Panc1 (cell line): ENCODE data around the gene PORCN. TPM values are rescaled to one million over a fixed set of nuclear protein-coding genes. Genes with fewer than 3 reads are reported as not detected.

Source experiments
- ATAC-seq: fragments of 200-7000 bp; cut with Tn5 transposase; 2 replicates; pipeline ENCODE4 v1.9.1; 2020; ENCODE audit warnings: mild to moderate bottlenecking, moderate library complexity
- BruUV-seq: library from RNA; stranded (reverse); fragments of 400-500 nt; replicated peaks from 2 replicates; lab custom pipeline; 2021; lab: Mats Ljungman, UMichigan
- CTCF ChIA-PET: fragments of 300-600 bp; sonication (Branson Sonifier 250); formaldehyde crosslinking; loops from one replicate; lab custom pipeline; 2022; ENCODE audit warnings: antibody characterized with exemption; lab: Charles Lee
- POLR2A ChIA-PET: fragments of 300-600 bp; sonication (Branson Sonifier 250); formaldehyde crosslinking; loops from one replicate; lab custom pipeline; 2022; ENCODE audit warnings: antibody characterized with exemption; lab: Charles Lee
- DNase-seq: peaks from one replicate; pipeline ENCODE4 v3.0.0-alpha.2; 2010; ENCODE audit warnings: low read depth, low spot score
- H3K27ac ChIP-seq: 2 replicates; pipeline ENCODE4 v1.5.1; 2011; ENCODE audit warnings: mild to moderate bottlenecking, low read length, inconsistent platforms
- H3K27me3 ChIP-seq: fragments of 200-500 bp; sonication (Bioruptor generic); 2 replicates; pipeline ENCODE4 v1.6.0; 2014; ENCODE audit warnings: low read length, inconsistent platforms; ENCODE audit not compliant: control insufficient read depth, insufficient read depth
- H3K36me3 ChIP-seq: fragments of 200-500 bp; sonication (Bioruptor generic); 2 replicates; pipeline ENCODE4 v1.5.1; 2014; ENCODE audit warnings: inconsistent platforms, mild to moderate bottlenecking, low read length, moderate library complexity; ENCODE audit not compliant: control insufficient read depth, insufficient read depth
- H3K4me1 ChIP-seq: 2 replicates; pipeline ENCODE4 v1.5.1; 2011; ENCODE audit warnings: inconsistent platforms, mild to moderate bottlenecking, low read length, moderate library complexity; ENCODE audit not compliant: control insufficient read depth, insufficient read depth
- H3K4me3 ChIP-seq, 2 experiments: 2 replicates each; pipeline ENCODE4 v1.5.1; 2011 to 2012; ENCODE audit warnings: low read depth in 2 of 2, low read length in 2 of 2, mild to moderate bottlenecking in 2 of 2, inconsistent platforms in 1 of 2, moderate library complexity in 1 of 2
- H3K9me3 ChIP-seq: fragments of 200-500 bp; sonication (Bioruptor generic); 2 replicates; pipeline ENCODE4 v1.5.1; 2014; ENCODE audit warnings: low read depth, mild to moderate bottlenecking, inconsistent platforms, low read length, moderate library complexity; ENCODE audit not compliant: control insufficient read depth, insufficient read depth
- POLR2AphosphoS5 ChIP-seq: IDR thresholded peaks from 2 replicates; pipeline ENCODE4 v1.6.1; 2012; ENCODE audit warnings: mild to moderate bottlenecking, low read depth, low read length, moderate library complexity
- SIN3A ChIP-seq: IDR thresholded peaks from 2 replicates; pipeline ENCODE4 v1.6.1; 2012; ENCODE audit warnings: low read depth, mild to moderate bottlenecking, low read length, moderate library complexity, borderline replicate concordance; ENCODE audit not compliant: insufficient read depth
- TCF7L2 ChIP-seq: IDR thresholded peaks from 2 replicates; pipeline ENCODE4 v1.6.1; 2011; ENCODE audit warnings: mild to moderate bottlenecking, low read depth, low read length, inconsistent platforms
- in situ Hi-C: cut with HindIII; loops from 2 replicates; pipeline ENCODE4 v1.10.0; 2016; ENCODE audit warnings: low sequenced_read_pairs, low pct_unique_long_range_greater_than_20kb
- intact Hi-C: fragments of 100-400 bp; cut with micrococcal nuclease; formaldehyde crosslinking; loops from one replicate; pipeline ENCODE4 v1.10.0; 2022; ENCODE audit not compliant: unreplicated experiment
- total RNA-seq: library from RNA; stranded (reverse); gene quantifications from one replicate; pipeline ENCODE4 v1.2.1, GENCODE V29; 2021; ENCODE audit not compliant: unreplicated experiment
- TF ChIP-seq, protein P1 (sequence below), 2 experiments: IDR thresholded peaks; 2 replicates each; pipeline ENCODE4 v1.6.1; 2011 to 2012; ENCODE audit warnings: low read depth in 2 of 2, control low read depth in 1 of 2, low read length in 1 of 2, mild to moderate bottlenecking in 1 of 2, moderate library complexity in 1 of 2; ENCODE audit not compliant: insufficient read depth in 1 of 2
- TF ChIP-seq, protein P2 (sequence below): fragments of 450-650 bp; IDR thresholded peaks from 2 replicates; pipeline ENCODE4 v1.5.1; 2017; ENCODE audit warnings: mild to moderate bottlenecking

Gene PORCN
- total RNA-seq, 1 experiment from 2014 or later = 8.6 TPM

DNA sequence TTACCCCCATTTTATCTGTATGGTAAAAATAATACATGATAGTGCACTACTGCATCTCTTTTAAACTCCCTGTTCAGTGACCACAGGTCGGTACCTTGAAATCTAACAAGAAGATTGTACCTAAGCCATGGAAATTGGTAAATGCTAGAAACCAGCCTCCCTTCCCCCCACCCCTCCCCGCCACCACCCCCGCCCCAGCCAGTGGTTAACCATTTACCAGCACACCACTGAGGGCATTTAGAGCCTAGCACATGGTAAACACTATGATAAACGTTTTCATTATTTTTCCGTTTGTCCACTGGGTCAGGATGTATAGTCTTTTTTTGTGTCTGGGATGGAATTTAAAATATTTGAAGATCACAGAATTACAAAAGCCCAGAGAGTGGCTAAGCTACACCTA, 33.5 kb upstream of the PORCN start:
- H3K4me1 ChIP-seq = peaks cover 5% of the 10 kb centered on the region
- ATAC-seq = no peak
- CTCF ChIA-PET = no interaction called here
- peak overlapping the region; percentile 89 for H3K27ac ChIP-seq
- POLR2A ChIA-PET = no interaction called here
- in situ Hi-C loops (no loop called here), intact Hi-C loops (no loop called here)
- TF ChIP-seq SIN3A = no peak
- TF ChIP-seq, protein P1, sequence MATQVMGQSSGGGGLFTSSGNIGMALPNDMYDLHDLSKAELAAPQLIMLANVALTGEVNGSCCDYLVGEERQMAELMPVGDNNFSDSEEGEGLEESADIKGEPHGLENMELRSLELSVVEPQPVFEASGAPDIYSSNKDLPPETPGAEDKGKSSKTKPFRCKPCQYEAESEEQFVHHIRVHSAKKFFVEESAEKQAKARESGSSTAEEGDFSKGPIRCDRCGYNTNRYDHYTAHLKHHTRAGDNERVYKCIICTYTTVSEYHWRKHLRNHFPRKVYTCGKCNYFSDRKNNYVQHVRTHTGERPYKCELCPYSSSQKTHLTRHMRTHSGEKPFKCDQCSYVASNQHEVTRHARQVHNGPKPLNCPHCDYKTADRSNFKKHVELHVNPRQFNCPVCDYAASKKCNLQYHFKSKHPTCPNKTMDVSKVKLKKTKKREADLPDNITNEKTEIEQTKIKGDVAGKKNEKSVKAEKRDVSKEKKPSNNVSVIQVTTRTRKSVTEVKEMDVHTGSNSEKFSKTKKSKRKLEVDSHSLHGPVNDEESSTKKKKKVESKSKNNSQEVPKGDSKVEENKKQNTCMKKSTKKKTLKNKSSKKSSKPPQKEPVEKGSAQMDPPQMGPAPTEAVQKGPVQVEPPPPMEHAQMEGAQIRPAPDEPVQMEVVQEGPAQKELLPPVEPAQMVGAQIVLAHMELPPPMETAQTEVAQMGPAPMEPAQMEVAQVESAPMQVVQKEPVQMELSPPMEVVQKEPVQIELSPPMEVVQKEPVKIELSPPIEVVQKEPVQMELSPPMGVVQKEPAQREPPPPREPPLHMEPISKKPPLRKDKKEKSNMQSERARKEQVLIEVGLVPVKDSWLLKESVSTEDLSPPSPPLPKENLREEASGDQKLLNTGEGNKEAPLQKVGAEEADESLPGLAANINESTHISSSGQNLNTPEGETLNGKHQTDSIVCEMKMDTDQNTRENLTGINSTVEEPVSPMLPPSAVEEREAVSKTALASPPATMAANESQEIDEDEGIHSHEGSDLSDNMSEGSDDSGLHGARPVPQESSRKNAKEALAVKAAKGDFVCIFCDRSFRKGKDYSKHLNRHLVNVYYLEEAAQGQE (IDR thresholded peaks at IDR 0.05; ENCODE audit: insufficient read depth in 1 of 2, low read depth in 2 of 2, low read length in 1 of 2) = no peak
- TF ChIP-seq POLR2AphosphoS5 = no peak
- H3K4me3 ChIP-seq = peak overlapping the region; percentile 94 to 95
- no peaks in the 10 kb centered on the region for H3K9me3 ChIP-seq
- DNase-seq = no peak
- H3K27me3 ChIP-seq = no peaks in the 10 kb centered on the region
- BruUV-seq = no TSS peak
- H3K36me3 ChIP-seq = no peaks in the 10 kb centered on the region

DNA sequence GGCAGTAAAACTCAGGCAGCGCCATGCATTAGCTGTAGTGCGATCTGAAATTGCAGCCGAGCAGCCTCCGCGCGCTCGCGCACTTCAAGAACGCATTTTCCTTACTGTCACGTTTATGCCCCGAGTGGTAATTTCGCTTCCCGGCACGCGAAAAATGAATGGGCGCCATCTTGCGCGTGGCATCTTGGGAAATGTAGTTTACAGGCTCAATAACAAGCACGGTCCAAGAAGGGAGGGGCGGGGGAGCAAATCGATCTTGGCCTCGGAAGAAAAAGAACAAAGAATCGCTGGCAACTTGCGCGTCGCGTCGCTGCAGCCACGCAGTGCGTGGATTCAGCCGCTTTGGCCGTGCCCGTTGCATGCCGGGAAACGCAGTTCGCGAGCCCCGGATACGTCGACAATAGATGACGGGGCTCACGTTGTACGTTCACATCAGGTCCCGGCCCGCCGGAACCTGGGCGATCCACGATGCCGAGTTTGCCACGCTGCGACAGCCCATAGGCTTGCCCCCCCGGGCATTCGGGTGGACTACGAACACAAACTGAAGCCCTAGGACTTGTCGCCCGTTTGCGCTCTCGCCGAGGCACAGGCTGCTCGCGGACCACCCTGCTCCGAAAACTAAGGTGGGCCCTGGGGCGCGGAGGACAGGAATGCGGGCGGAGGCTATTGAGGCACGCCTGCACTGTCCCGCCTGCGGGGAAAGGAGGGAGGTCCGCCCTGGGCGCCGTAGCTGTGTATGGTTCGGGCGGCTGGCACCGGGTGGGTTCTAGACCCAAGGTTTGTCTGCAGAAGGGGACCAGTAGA, 32.8 kb upstream of the PORCN start, which contains the start of gene FTSJ1:
Gene FTSJ1, plus strand, starts transcription at position 426 of the 804 bp plus-strand sequence. CDS start 1,849 bp downstream, outside the sequence.
- H3K4me1 ChIP-seq = peaks cover 5% of the 10 kb centered on the region
- ATAC-seq = peak; percentile 98
- H3K27me3 ChIP-seq = no peaks in the 10 kb centered on the region
- H3K36me3 ChIP-seq = no peaks in the 10 kb centered on the region
- no peaks in the 10 kb centered on the region for H3K9me3 ChIP-seq
- TF ChIP-seq, protein P1 (IDR thresholded peaks at IDR 0.05; ENCODE audit: insufficient read depth in 1 of 2, low read depth in 2 of 2, low read length in 1 of 2) = 0 out of 4 replicates have a peak, but pooled peaks of 1 of the 2 experiments have one; percentile 23
- peak; percentile 93 for TF ChIP-seq TCF7L2
- peak; percentile 48; the same call in 1 of the 2 replicates for TF ChIP-seq POLR2AphosphoS5
- no peak for TF ChIP-seq SIN3A
- TF ChIP-seq, protein P2, sequence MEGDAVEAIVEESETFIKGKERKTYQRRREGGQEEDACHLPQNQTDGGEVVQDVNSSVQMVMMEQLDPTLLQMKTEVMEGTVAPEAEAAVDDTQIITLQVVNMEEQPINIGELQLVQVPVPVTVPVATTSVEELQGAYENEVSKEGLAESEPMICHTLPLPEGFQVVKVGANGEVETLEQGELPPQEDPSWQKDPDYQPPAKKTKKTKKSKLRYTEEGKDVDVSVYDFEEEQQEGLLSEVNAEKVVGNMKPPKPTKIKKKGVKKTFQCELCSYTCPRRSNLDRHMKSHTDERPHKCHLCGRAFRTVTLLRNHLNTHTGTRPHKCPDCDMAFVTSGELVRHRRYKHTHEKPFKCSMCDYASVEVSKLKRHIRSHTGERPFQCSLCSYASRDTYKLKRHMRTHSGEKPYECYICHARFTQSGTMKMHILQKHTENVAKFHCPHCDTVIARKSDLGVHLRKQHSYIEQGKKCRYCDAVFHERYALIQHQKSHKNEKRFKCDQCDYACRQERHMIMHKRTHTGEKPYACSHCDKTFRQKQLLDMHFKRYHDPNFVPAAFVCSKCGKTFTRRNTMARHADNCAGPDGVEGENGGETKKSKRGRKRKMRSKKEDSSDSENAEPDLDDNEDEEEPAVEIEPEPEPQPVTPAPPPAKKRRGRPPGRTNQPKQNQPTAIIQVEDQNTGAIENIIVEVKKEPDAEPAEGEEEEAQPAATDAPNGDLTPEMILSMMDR = no peak
- ChIA-PET CTCF (no interaction called here), POLR2A (no interaction called here)
- H3K4me3 ChIP-seq = peak within 1 kb of the TSS; percentile 94 to 95
- intact Hi-C loops (no loop called here), in situ Hi-C loops (no loop called here)
- BruUV-seq = no TSS peak
- H3K27ac ChIP-seq = peak within 1 kb of the TSS; percentile 89
- peak; percentile 67 for DNase-seq
